OCI-LY7 (cell line): ENCODE results near the gene SLC44A4.
A peak's percentile ranks its signal among the peaks of the same experiment; 100 is the strongest.

ENCODE experiments used
- EZH2phosphoT487 ChIP-seq: fragments of 200-600 bp; sonication (generic); IDR thresholded peaks from 2 replicates; pipeline ENCODE4 v1.6.1; 2018; ENCODE audit warnings: low read depth, borderline replicate concordance, mild to moderate bottlenecking, mixed run types, antibody characterized with exemption, low read length, moderate library complexity, mixed read lengths
- TF ChIP-seq, protein P1 (sequence below): fragments of 200-600 bp; sonication (generic); conservative IDR thresholded peaks from 2 replicates; pipeline ENCODE4 v1.5.1; 2014; ENCODE audit warnings: mild to moderate bottlenecking, antibody characterized with exemption, low read length, moderate library complexity, mixed read lengths

DNA sequence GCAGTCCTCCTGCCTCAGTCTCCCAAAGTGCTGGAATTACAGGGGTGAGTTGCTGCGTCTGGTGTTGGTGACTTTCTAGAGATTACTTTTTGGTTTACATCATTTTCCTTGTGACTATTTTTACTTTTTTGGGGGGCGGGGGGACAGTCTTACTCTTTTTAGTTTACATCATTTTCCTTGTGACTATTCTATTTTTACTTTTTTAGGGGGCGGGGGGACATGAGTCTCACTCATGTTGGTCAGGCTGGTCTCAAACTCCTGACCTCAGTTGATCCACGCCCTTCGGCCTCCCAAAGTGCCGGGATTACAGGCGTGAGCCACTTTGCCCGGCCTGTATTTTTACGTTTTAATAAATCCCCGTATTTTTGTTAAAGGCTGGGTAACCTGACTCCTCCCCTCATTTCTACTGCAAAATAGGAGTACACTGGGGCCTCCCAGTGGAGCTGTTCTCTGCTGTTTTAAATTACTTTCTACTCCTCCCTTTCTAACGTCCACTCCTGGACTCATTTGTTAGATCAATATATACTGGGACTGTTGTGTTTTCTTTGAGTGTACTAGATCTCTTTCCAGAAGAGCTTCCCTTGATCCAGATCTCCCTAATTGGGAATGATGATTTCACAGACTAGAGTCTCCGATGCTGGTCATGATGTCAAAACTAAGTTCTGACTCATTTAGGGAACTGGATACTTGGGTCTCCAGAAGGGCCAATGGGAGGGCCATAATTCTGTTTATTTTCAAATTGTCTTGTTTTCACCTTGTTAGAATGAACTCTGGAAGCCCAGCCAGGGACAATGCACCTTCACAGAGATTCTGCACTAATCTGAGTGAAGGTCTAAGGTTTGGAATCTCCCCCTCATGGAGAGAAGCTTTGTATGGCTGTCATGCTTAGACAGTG, 42.1 kb downstream of the SLC44A4 start:
- TF ChIP-seq, protein P1, sequence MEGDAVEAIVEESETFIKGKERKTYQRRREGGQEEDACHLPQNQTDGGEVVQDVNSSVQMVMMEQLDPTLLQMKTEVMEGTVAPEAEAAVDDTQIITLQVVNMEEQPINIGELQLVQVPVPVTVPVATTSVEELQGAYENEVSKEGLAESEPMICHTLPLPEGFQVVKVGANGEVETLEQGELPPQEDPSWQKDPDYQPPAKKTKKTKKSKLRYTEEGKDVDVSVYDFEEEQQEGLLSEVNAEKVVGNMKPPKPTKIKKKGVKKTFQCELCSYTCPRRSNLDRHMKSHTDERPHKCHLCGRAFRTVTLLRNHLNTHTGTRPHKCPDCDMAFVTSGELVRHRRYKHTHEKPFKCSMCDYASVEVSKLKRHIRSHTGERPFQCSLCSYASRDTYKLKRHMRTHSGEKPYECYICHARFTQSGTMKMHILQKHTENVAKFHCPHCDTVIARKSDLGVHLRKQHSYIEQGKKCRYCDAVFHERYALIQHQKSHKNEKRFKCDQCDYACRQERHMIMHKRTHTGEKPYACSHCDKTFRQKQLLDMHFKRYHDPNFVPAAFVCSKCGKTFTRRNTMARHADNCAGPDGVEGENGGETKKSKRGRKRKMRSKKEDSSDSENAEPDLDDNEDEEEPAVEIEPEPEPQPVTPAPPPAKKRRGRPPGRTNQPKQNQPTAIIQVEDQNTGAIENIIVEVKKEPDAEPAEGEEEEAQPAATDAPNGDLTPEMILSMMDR: peak; percentile 55
- TF ChIP-seq EZH2phosphoT487: no peak
